ENCODE measurements around the gene TMEM200A. TPM values are rescaled to one million over a fixed set of nuclear protein-coding genes. Genes with fewer than 3 reads are reported as not detected.

The TMEM200A gene
- total and polyA plus RNA-seq, 2 donors (not counting 3 experiments of a cell fraction or from before 2014, with no cell fraction given) = 0.58 to 0.75 TPM

DNA sequence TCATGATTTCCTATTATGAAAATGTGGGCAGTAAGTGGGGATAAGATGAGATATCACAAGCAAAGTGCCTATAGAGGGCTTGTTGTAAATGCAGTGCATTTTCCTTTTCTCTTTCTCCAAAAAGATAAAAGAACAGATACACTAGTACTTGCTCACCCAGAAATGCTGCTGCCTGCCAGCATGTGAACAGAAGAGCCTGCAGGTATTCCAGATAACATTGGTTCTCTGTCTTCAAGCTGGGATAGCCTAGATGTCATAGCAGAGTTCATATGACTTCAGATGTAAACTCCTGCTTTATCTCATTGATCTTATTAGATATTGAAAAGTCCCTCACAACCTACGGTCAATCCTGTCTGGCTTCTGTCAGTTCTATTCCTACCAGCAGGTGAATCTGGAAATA, 123.7 kb downstream of the TMEM200A start:
- no peaks in the 10 kb centered on the region for H4K20me1 ChIP-seq (replicated peaks; ENCODE audit: control insufficient read depth, extremely low read depth, insufficient read depth, low read length)
- no peak overlapping the region for H3K4me3 ChIP-seq (replicated peaks in 1 of 3; ENCODE audit: insufficient read depth in 1 of 3, low read depth in 1 of 3, low read length in 3 of 3)
- H3K4me2 ChIP-seq (ENCODE audit: insufficient read depth, low read length) = no peak overlapping the region
- H3K36me3 ChIP-seq (ENCODE audit: control insufficient read depth in 2 of 2, extremely low read depth in 1 of 2, insufficient read depth in 2 of 2, low read length in 2 of 2) = no peaks in the 10 kb centered on the region
- H3K27ac ChIP-seq (ENCODE audit: insufficient read depth, low read depth, low read length) = no peak overlapping the region
- no peak for TF ChIP-seq FOS (IDR thresholded peaks at IDR 0.05; ENCODE audit: borderline replicate concordance, insufficient read depth, low read length)
- TF ChIP-seq, protein P1, sequence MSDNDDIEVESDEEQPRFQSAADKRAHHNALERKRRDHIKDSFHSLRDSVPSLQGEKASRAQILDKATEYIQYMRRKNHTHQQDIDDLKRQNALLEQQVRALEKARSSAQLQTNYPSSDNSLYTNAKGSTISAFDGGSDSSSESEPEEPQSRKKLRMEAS (IDR thresholded peaks at IDR 0.05; ENCODE audit: insufficient read depth, insufficient read length) = no peak
- TF ChIP-seq EZH2 (IDR thresholded peaks at IDR 0.05; ENCODE audit: borderline replicate concordance, low read depth, low read length, severe bottlenecking) = no peak
- TF ChIP-seq POLR2A (IDR thresholded peaks at IDR 0.05; ENCODE audit: low read depth, low read length) = no peak
- TF ChIP-seq, protein P2, sequence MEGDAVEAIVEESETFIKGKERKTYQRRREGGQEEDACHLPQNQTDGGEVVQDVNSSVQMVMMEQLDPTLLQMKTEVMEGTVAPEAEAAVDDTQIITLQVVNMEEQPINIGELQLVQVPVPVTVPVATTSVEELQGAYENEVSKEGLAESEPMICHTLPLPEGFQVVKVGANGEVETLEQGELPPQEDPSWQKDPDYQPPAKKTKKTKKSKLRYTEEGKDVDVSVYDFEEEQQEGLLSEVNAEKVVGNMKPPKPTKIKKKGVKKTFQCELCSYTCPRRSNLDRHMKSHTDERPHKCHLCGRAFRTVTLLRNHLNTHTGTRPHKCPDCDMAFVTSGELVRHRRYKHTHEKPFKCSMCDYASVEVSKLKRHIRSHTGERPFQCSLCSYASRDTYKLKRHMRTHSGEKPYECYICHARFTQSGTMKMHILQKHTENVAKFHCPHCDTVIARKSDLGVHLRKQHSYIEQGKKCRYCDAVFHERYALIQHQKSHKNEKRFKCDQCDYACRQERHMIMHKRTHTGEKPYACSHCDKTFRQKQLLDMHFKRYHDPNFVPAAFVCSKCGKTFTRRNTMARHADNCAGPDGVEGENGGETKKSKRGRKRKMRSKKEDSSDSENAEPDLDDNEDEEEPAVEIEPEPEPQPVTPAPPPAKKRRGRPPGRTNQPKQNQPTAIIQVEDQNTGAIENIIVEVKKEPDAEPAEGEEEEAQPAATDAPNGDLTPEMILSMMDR (IDR thresholded peaks at IDR 0.05; ENCODE audit: extremely low read depth in 1 of 2, insufficient read depth in 1 of 2, low read depth in 1 of 2, low read length in 2 of 2) = no peak
- TF ChIP-seq POLR2AphosphoS5 (IDR thresholded peaks at IDR 0.05; ENCODE audit: insufficient read depth, low read depth, low read length) = no peak
- TF ChIP-seq MYC (IDR thresholded peaks at IDR 0.05; ENCODE audit: low read depth, low read length) = no peak
- TF ChIP-seq GATA2 (IDR thresholded peaks at IDR 0.05; ENCODE audit: insufficient read depth, insufficient read length, low read depth, low read length) = no peak
- no peak for TF ChIP-seq JUN (IDR thresholded peaks at IDR 0.05; ENCODE audit: borderline replicate concordance, insufficient read depth, insufficient read length, low read depth)
- DNase-seq (ENCODE audit: low read depth, low spot score) = no peak
- no TSS peak for BruUV-seq (replicated peaks)
- H3K9ac ChIP-seq (replicated peaks; ENCODE audit: extremely low read depth, insufficient read depth, low read length) = no peak overlapping the region
- no peak for FAIRE-seq
- ChIA-PET POLR2A (no interaction called here), CTCF (interaction anchor here (1.4 to 1.7 kb wide), 2 partner anchors 167 to 209 kb away, joined by 3 to 4 read pairs; no protein-coding TSS in a partner anchor)
- no peaks in the 10 kb centered on the region for H3K79me2 ChIP-seq (ENCODE audit: control insufficient read depth, insufficient read depth, low read length)
- no peaks in the 10 kb centered on the region for H3K9me3 ChIP-seq (replicated peaks; ENCODE audit: control insufficient read depth, insufficient read depth, low read length)
- H3K4me1 ChIP-seq (ENCODE audit: control insufficient read depth, extremely low read depth, insufficient read depth, low read length) = no peaks in the 10 kb centered on the region
- H3K9me1 ChIP-seq (replicated peaks; ENCODE audit: control insufficient read depth, extremely low read depth, insufficient read depth, low read length) = no peaks in the 10 kb centered on the region
- H2AFZ ChIP-seq (ENCODE audit: low read depth, low read length) = no peak overlapping the region
- dilution Hi-C loops (cut with MboI; ENCODE audit: extremely low pct_ligation_motif_present, low sequenced_read_pairs) (no loop called here), intact Hi-C loops (cut with micrococcal nuclease) (no loop called here)
- no peaks in the 10 kb centered on the region for H3K27me3 ChIP-seq (ENCODE audit: control insufficient read depth in 2 of 2, insufficient read depth in 2 of 2, low read length in 2 of 2)

Other genes with a start within 250 kb of the TMEM200A start
- gene SAMD3, start 143.1 kb upstream of the TMEM200A start, total RNA-seq = not detected in 2 replicates
- not detected in 2 replicates for gene SAMD3, start 143.1 kb upstream of the TMEM200A start, polyA plus RNA-seq

Data from endothelial cell of umbilical vein (primary cell).